ENCODE measurements around the gene ASTN2. TPM values are rescaled to one million over a fixed set of nuclear protein-coding genes. Genes with fewer than 3 reads are reported as not detected.

The ASTN2 gene
- total and polyA plus RNA-seq, 12 donors = 1.9 to 11.1 (median 4.0) TPM

DNA sequence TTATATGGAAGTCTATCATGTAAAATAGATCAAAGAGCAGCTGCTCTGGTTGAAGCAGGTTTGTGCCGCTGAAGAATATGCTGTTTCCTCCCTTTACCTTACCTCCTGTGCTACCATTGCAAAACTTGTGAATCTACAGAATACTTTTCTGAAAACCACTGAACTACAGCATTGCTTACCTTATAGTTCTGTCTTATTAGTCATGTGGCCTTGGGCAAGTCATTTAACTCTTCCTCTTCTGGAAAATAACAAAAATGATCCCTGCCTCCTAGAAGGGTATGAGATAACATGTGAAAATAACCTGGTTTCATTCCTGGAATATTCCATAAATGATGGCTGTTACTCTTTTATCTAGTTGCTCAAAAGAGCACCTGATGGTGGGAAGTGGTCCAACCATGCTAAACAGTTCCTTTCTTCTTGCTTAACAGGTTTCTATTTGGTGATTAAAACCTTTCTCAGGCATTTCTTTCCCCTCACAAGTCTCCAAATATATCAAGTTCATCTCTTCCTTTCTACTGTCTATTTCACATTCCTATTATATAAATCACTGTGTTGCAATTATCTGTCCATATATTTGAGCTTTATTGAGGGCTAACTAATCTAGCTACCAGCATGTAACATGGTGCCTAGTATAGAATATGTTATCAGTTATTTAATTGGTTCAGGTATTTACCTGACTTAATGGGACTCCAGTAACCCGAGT, 712.8 kb downstream of the ASTN2 start:
- Histone ChIP-seq H3K27me3 (no peaks in the 10 kb centered on the region), H3K4me3 (no peak overlapping the region), H3K4me1 (peaks cover 0 to 11% (median 0%) of the 10 kb centered on the region in 9 donors), H3K9me3 (no peaks in the 10 kb centered on the region), H3K36me3 (peaks cover 0 to 43% (median 30%) of the 10 kb centered on the region in 9 donors), H3K27ac (no peak overlapping the region)
- intact Hi-C loops (cut with DNase I) = no loop called here
- TF ChIP-seq, protein P1, sequence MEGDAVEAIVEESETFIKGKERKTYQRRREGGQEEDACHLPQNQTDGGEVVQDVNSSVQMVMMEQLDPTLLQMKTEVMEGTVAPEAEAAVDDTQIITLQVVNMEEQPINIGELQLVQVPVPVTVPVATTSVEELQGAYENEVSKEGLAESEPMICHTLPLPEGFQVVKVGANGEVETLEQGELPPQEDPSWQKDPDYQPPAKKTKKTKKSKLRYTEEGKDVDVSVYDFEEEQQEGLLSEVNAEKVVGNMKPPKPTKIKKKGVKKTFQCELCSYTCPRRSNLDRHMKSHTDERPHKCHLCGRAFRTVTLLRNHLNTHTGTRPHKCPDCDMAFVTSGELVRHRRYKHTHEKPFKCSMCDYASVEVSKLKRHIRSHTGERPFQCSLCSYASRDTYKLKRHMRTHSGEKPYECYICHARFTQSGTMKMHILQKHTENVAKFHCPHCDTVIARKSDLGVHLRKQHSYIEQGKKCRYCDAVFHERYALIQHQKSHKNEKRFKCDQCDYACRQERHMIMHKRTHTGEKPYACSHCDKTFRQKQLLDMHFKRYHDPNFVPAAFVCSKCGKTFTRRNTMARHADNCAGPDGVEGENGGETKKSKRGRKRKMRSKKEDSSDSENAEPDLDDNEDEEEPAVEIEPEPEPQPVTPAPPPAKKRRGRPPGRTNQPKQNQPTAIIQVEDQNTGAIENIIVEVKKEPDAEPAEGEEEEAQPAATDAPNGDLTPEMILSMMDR (IDR thresholded peaks at IDR 0.05) = no peak
- ATAC-seq (no peak), DNase-seq (no peak)
- WGBS, 2 donors = 78 to 93% methylated on average over 2 of the region's 2 CpGs

DNA sequence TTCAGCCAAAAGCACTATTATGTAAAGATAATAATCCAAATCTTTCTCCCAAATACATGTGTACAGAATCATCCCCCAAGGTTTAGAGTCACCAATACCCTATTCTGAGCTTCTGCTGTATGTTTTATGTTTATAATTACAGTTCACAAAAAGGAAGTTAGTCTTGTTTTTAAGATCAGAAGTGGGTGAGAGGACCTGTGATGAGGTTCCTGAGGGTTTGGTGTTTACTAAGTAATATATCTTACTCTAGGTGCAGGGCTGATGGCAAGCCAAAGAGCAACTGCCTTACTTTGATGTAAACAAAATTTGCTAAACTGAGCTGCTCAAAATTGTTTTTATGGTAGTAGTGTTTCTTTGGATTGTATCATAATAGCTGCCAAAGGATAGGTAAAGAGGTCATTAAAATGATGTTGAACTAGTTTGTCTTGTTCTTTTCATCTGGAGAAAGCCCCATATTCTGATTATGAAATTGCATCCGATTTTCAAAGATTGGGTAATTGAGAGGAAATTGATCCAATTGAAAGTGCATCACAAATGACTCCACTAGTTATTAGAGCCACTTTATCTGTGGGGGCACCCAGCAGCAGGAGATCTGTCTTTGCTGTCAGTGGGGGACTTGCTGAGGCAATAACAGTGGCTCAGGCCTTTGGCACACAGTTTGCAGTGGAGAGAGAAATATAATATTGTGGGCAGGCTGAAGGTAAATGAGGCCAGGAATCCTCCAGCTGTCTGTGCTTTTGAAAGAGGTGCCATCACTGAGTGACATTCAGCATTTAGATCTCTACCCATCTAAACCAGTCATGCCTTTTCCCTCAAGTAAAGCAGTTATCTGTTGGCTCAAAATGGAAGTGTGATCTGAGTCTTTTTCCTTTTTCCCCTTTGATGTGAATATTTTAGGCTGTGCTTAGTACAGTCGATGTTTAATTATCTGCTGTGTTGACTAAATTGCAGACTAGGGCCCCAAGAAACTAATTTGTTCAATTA, 713.7 kb downstream of the ASTN2 start:
- TF ChIP-seq, protein P1 (IDR thresholded peaks at IDR 0.05) = no peak
- DNase-seq = no peak
- WGBS, 2 donors = 80 to 81% methylated on average over 2 of the region's 2 CpGs
- Histone ChIP-seq H3K4me3 (no peak overlapping the region), H3K36me3 (peaks cover 0 to 46% (median 30%) of the 10 kb centered on the region in 9 donors), H3K9me3 (no peaks in the 10 kb centered on the region), H3K27ac (no peak overlapping the region), H3K4me1 (peaks cover 0 to 9% (median 0%) of the 10 kb centered on the region in 9 donors), H3K27me3 (no peaks in the 10 kb centered on the region)
- intact Hi-C loops (cut with DNase I) = no loop called here
- no peak for ATAC-seq

DNA sequence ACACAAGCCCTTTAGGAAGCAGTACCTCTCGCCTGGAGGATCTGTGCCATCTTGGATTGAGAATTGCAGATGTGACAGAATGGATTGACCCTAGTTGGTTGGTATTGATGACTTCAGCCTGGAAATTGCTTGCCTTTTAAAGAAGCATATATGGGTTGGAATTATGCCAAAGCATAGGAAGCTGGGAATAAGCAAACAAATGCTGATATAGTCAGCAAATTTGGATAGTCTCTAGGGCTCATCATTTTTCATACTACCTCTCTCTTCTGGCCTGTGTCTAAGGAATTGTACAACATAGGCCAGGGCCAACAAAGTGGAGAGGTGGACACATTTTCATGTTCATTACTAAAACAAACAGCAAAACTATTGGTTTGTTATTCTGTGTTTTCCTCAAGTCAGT, 714.6 kb downstream of the ASTN2 start:
- ATAC-seq (no peak), DNase-seq (no peak)
- intact Hi-C loops (cut with DNase I) = no loop called here
- TF ChIP-seq, protein P1 (IDR thresholded peaks at IDR 0.05) = no peak
- H3K27me3 ChIP-seq = no peaks in the 10 kb centered on the region
- no peak overlapping the region for H3K4me3 ChIP-seq
- no peak overlapping the region for H3K27ac ChIP-seq
- WGBS, 2 donors = 100% methylated on average over 1 of the region's 1 CpG
- no peaks in the 10 kb centered on the region for H3K9me3 ChIP-seq
- peaks cover 0 to 13% (median 6%) of the 10 kb centered on the region in 9 donors for H3K4me1 ChIP-seq
- peaks cover 0 to 46% (median 30%) of the 10 kb centered on the region in 9 donors for H3K36me3 ChIP-seq

DNA sequence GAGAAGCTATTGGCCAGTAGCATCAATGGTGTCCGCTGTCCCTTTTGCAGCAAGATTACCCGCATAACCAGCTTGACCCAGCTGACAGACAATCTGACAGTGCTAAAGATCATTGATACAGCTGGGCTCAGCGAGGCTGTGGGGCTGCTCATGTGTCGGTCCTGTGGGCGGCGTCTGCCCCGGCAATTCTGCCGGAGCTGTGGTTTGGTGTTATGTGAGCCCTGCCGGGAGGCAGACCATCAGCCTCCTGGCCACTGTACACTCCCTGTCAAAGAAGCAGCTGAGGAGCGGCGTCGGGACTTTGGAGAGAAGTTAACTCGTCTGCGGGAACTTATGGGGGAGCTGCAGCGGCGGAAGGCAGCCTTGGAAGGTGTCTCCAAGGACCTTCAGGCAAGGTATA, 717.0 kb downstream of the ASTN2 start:
- WGBS, 2 donors = 97% methylated on average over 16 of the region's 16 CpGs
- Histone ChIP-seq H3K27me3 (no peaks in the 10 kb centered on the region), H3K4me3 (no peak overlapping the region), H3K4me1 (peaks cover 0 to 31% (median 17%) of the 10 kb centered on the region in 9 donors), H3K36me3 (peaks cover 0 to 46% (median 30%) of the 10 kb centered on the region in 9 donors), H3K9me3 (no peaks in the 10 kb centered on the region), H3K27ac (no peak overlapping the region)
- DNase-seq (no peak), ATAC-seq (peak in 1 of 8 donors; percentile 9)
- TF ChIP-seq, protein P1 (IDR thresholded peaks at IDR 0.05) = no peak
- intact Hi-C loops (cut with DNase I) = no loop called here
